Measurements from ENCODE around the gene CLNK. TPM values are rescaled to one million over a fixed set of nuclear protein-coding genes. Genes with fewer than 3 reads are reported as not detected.

Gene CLNK
- total and polyA plus RNA-seq, 8 donors, result 0.08 to 2.7 (median 0.72) TPM; not detected in 4

GRCh38 chr4:10716163-10716562, 31.6 kb upstream of the CLNK start:
- intact Hi-C loops (cut with DNase I; ENCODE audit: low total_unique reads), result loop anchor here (10.0 kb wide), 1 partner anchor 141 kb away; no protein-coding TSS in a partner anchor
- 63 to 78% (median 70%) methylated on average over 2 of the region's 2 CpGs for WGBS, 5 donors
- no peak for TF ChIP-seq CTCF (IDR thresholded peaks at IDR 0.05)
- no peak for TF ChIP-seq POLR2AphosphoS5 (IDR thresholded peaks at IDR 0.05)
- no peak for TF ChIP-seq EP300 (IDR thresholded peaks at IDR 0.05)
- no peak for TF ChIP-seq POLR2A (IDR thresholded peaks at IDR 0.05)
- no peak for DNase-seq
- Histone ChIP-seq H3K4me3 (no peak overlapping the region), H3K4me1 (no peaks in the 10 kb centered on the region), H3K9me3 (peaks cover 4 to 16% (median 10%) of the 10 kb centered on the region in 4 donors), H3K36me3 (no peaks in the 10 kb centered on the region), H3K27ac (no peak overlapping the region), H3K27me3 (no peaks in the 10 kb centered on the region)

GRCh38 chr4:10715696-10716095, 31.1 kb upstream of the CLNK start:
- peak in 1 of 2 donors; percentile 32 for DNase-seq
- H3K4me1 ChIP-seq, result no peaks in the 10 kb centered on the region
- H3K27ac ChIP-seq, result no peak overlapping the region
- H3K36me3 ChIP-seq, result no peaks in the 10 kb centered on the region
- WGBS, 5 donors, result 42 to 47% (median 45%) methylated on average over 5 of the region's 5 CpGs
- H3K4me3 ChIP-seq, result no peak overlapping the region
- intact Hi-C loops (cut with DNase I; ENCODE audit: low total_unique reads), result loop anchor here (10.0 kb wide), 1 partner anchor 141 kb away; no protein-coding TSS in a partner anchor
- peaks cover 4 to 16% (median 10%) of the 10 kb centered on the region in 4 donors for H3K9me3 ChIP-seq
- TF ChIP-seq EP300 (IDR thresholded peaks at IDR 0.05) (no peak), POLR2AphosphoS5 (IDR thresholded peaks at IDR 0.05) (no peak), POLR2A (IDR thresholded peaks at IDR 0.05) (no peak), CTCF (IDR thresholded peaks at IDR 0.05) (no peak)
- H3K27me3 ChIP-seq, result no peaks in the 10 kb centered on the region

- no peak for TF ChIP-seq CTCF (IDR thresholded peaks at IDR 0.05)
- no peak for TF ChIP-seq POLR2A (IDR thresholded peaks at IDR 0.05)
- TF ChIP-seq EP300 (IDR thresholded peaks at IDR 0.05), result no peak
- TF ChIP-seq POLR2AphosphoS5 (IDR thresholded peaks at IDR 0.05), result no peak
Observed at GRCh38 chr4:10715135-10715534, 30.6 kb upstream of the CLNK start.

GRCh38 chr4:10713591-10713990, 29.0 kb upstream of the CLNK start:
- no peak overlapping the region for H3K27ac ChIP-seq

More at GRCh38 chr4:10715135-10715534, 30.6 kb upstream of the CLNK start:
- H3K4me3 ChIP-seq, result no peak overlapping the region
- 47 to 69% (median 59%) methylated on average over 4 of the region's 4 CpGs for WGBS, 5 donors
- no peak overlapping the region for H3K27ac ChIP-seq
- no peak for DNase-seq
- H3K4me1 ChIP-seq, result no peaks in the 10 kb centered on the region
- H3K9me3 ChIP-seq, result peaks cover 4 to 16% (median 10%) of the 10 kb centered on the region in 4 donors
- no peaks in the 10 kb centered on the region for H3K27me3 ChIP-seq
- H3K36me3 ChIP-seq, result no peaks in the 10 kb centered on the region
- intact Hi-C loops (cut with DNase I; ENCODE audit: low total_unique reads), result loop anchor here (10.0 kb wide), 1 partner anchor 140 kb away; no protein-coding TSS in a partner anchor

More at GRCh38 chr4:10713591-10713990, 29.0 kb upstream of the CLNK start:
- DNase-seq, result no peak
- peaks cover 4 to 16% (median 10%) of the 10 kb centered on the region in 4 donors for H3K9me3 ChIP-seq
- H3K36me3 ChIP-seq, result no peaks in the 10 kb centered on the region
- intact Hi-C loops (cut with DNase I; ENCODE audit: low total_unique reads), result loop anchor here (10.0 kb wide), 1 partner anchor 139 kb away; no protein-coding TSS in a partner anchor
- WGBS, 5 donors, result 89 to 93% (median 91%) methylated on average over 3 of the region's 3 CpGs
- no peaks in the 10 kb centered on the region for H3K27me3 ChIP-seq
- TF ChIP-seq CTCF (IDR thresholded peaks at IDR 0.05) (no peak), POLR2AphosphoS5 (IDR thresholded peaks at IDR 0.05) (no peak), POLR2A (IDR thresholded peaks at IDR 0.05) (no peak), EP300 (IDR thresholded peaks at IDR 0.05) (no peak)
- no peak overlapping the region for H3K4me3 ChIP-seq
- H3K4me1 ChIP-seq, result no peaks in the 10 kb centered on the region
